B cell (primary cell): ENCODE measurements around the gene LRIF1. TPM values are rescaled to one million over a fixed set of nuclear protein-coding genes. Genes with fewer than 3 reads are reported as not detected.
A peak's percentile ranks its signal among the peaks of the same experiment; 100 is the strongest.

Experiments used
- ATAC-seq: fragments of 200-7000 bp; cut with Tn5 transposase; one replicate; pipeline ENCODE4 v1.10.0; 2021; ENCODE audit warnings: low read depth, mild to moderate bottlenecking, moderate number of reproducible peaks, moderate library complexity
- CTCF ChIA-PET: fragments of 350-600 bp; sonication (Branson Sonifier 250); formaldehyde crosslinking; loops from one replicate; lab custom pipeline; 2021; ENCODE audit warnings: antibody characterized with exemption, inconsistent platforms; lab: Charles Lee
- POLR2A ChIA-PET: fragments of 350-600 bp; sonication (Branson Sonifier 250); formaldehyde crosslinking; loops from one replicate; lab custom pipeline; 2021; ENCODE audit warnings: antibody characterized with exemption; lab: Charles Lee
- DNase-seq: peaks from one replicate; pipeline ENCODE4 v3.0.0; 2013
- H2AFZ ChIP-seq: 2 replicates; pipeline ENCODE4 v1.6.1; 2012; ENCODE audit warnings: mild to moderate bottlenecking, low read depth, low read length; ENCODE audit not compliant: insufficient read depth, poor library complexity, severe bottlenecking
- H3K27ac ChIP-seq, 2 donors: 1 replicate in 1 of 2; 2 replicates in 1 of 2; pipeline ENCODE4 v1.5.1; 2012 to 2013; ENCODE audit warnings: low read length in 2 of 2, mild to moderate bottlenecking in 2 of 2, moderate library complexity in 1 of 2
- H3K27me3 ChIP-seq, 4 experiments: fragments of 200-600 bp in 1 of 4; sonication (generic) in 1 of 4; replicated peaks in 1 of 4; 1 replicate in 2 of 4; 2 replicates in 2 of 4; pipeline versions ENCODE4 v1.6.1 to v1.7.0; 2013 to 2016; ENCODE audit warnings: low read length in 3 of 4, mild to moderate bottlenecking in 2 of 4, mixed read lengths in 1 of 4, moderate library complexity in 1 of 4; ENCODE audit not compliant: insufficient read depth in 4 of 4, control insufficient read depth in 3 of 4; ENCODE audit errors: control extremely low read depth in 1 of 4
- H3K36me3 ChIP-seq, 2 experiments: replicated peaks in 1 of 2; 1 replicate in 1 of 2; 2 replicates in 1 of 2; pipeline versions ENCODE4 v1.6.1 to v1.7.1; 2013; ENCODE audit warnings: low read length in 1 of 2; ENCODE audit not compliant: insufficient read depth in 2 of 2, control insufficient read depth in 1 of 2; ENCODE audit errors: control extremely low read depth in 1 of 2, extremely low read depth in 1 of 2
- H3K4me1 ChIP-seq, 2 donors: fragments of 200-600 bp in 1 of 2; sonication (generic) in 1 of 2; 1 replicate in 1 of 2; 2 replicates in 1 of 2; pipeline versions ENCODE4 v1.5.1 to v1.6.1; 2013 to 2017; ENCODE audit warnings: low read length in 2 of 2; ENCODE audit not compliant: control insufficient read depth in 2 of 2, insufficient read depth in 2 of 2
- H3K4me2 ChIP-seq: replicated peaks from 2 replicates; pipeline ENCODE3; 2012; ENCODE audit warnings: mild to moderate bottlenecking, low read depth, low read length; ENCODE audit not compliant: poor library complexity, severe bottlenecking
- H3K4me3 ChIP-seq, 5 experiments: fragments of 200-600 bp in 1 of 5; sonication (generic) in 1 of 5; 1 replicate in 3 of 5; 2 replicates in 2 of 5; pipeline versions ENCODE4 v1.5.1 to v1.7.0; 2011 to 2016; ENCODE audit warnings: low read length in 4 of 5, mild to moderate bottlenecking in 4 of 5, low read depth in 2 of 5, control low read depth in 1 of 5, moderate library complexity in 1 of 5; ENCODE audit not compliant: insufficient read depth in 1 of 5; ENCODE audit errors: control extremely low read depth in 1 of 5, extremely low read depth in 1 of 5
- H3K79me2 ChIP-seq: fragments of 200-600 bp; sonication (generic); one replicate; pipeline ENCODE4 v1.6.0; 2016; ENCODE audit warnings: low read length; ENCODE audit not compliant: control insufficient read depth, insufficient read depth
- H3K9ac ChIP-seq: fragments of 200-600 bp; sonication (generic); 2 replicates; pipeline ENCODE4 v1.6.1; 2017; ENCODE audit warnings: mild to moderate bottlenecking, low read length, moderate library complexity
- H3K9me3 ChIP-seq, 3 donors: one replicate each; pipeline versions ENCODE4 v1.6.1 to v1.7.1; 2013; ENCODE audit warnings: low read length in 2 of 3; ENCODE audit not compliant: control insufficient read depth in 2 of 3, insufficient read depth in 1 of 3; ENCODE audit errors: control extremely low read depth in 1 of 3
- H4K20me1 ChIP-seq: 2 replicates; pipeline ENCODE4 v1.6.0; 2012; ENCODE audit warnings: mild to moderate bottlenecking, low read length; ENCODE audit not compliant: insufficient read depth, control insufficient read depth, poor library complexity, severe bottlenecking
- H3K27ac Mint-ChIP-seq: one replicate; pipeline ENCODE4 v1.8.0; 2021; ENCODE audit warnings: mixed read lengths
- H3K27me3 Mint-ChIP-seq: one replicate; pipeline ENCODE4 v1.8.0; 2021; ENCODE audit warnings: mixed read lengths
- H3K4me1 Mint-ChIP-seq: one replicate; pipeline ENCODE4 v1.8.0; 2021; ENCODE audit warnings: mixed read lengths
- H3K4me3 Mint-ChIP-seq: one replicate; pipeline ENCODE4 v1.8.0; 2021; ENCODE audit warnings: mixed read lengths
- H3K9me3 Mint-ChIP-seq: one replicate; pipeline ENCODE4 v1.8.0; 2022; ENCODE audit warnings: mixed read lengths; ENCODE audit not compliant: insufficient read depth
- CTCF ChIP-seq: fragments of 200-600 bp; IDR thresholded peaks from one replicate; pipeline ENCODE4 v1.8.0; 2022; ENCODE audit warnings: antibody characterized with exemption, mild to moderate bottlenecking
- EZH2 ChIP-seq: IDR thresholded peaks from 2 replicates; pipeline ENCODE4 v1.6.1; 2012; ENCODE audit warnings: borderline replicate concordance, low read depth, mild to moderate bottlenecking, moderate library complexity, low read length; ENCODE audit not compliant: insufficient read depth, poor library complexity, severe bottlenecking
- WGBS: methylation state at CpG from one replicate; pipeline ENCODE4 v1.1.5; 2013; ENCODE audit warnings: missing lambda C conversion rate; ENCODE audit not compliant: insufficient coverage; 5-methylcytosine and 5-hydroxymethylcytosine counted together
- intact Hi-C: fragments of 100-400 bp; cut with micrococcal nuclease; formaldehyde crosslinking; loops from one replicate; pipeline ENCODE4 v1.10.0; 2022
- polyA plus RNA-seq: library from polyadenylated mRNA; depleted of rRNA; stranded (reverse); fragments of >200 nt; gene quantifications from 2 replicates; pipeline ENCODE4 v1.2.3, GENCODE V29; 2012
- total RNA-seq, 2 donors: library from RNA; stranded (reverse); fragments of 120-200 nt in 1 of 2; gene quantifications; 1 replicate in 1 of 2; 2 replicates in 1 of 2; pipeline versions ENCODE4 v1.2.3 to v1.2.4, GENCODE V29; 2013 to 2022

Gene LRIF1
- total and polyA plus RNA-seq, 2 donors (not counting 1 experiment from before 2014, with no cell fraction given), result 5.3 to 26.5 TPM

- Mint-ChIP-seq H3K9me3 (peaks cover 6% of the 10 kb centered on the region), H3K27ac (no peak overlapping the region), H3K4me1 (peaks cover 5% of the 10 kb centered on the region), H3K27me3 (no peaks in the 10 kb centered on the region), H3K4me3 (no peak overlapping the region)
- Histone ChIP-seq H3K4me1 (no peaks in the 10 kb centered on the region), H3K27me3 (no peaks in the 10 kb centered on the region), H3K4me3 (no peak overlapping the region), H3K79me2 (no peaks in the 10 kb centered on the region), H3K9ac (no peak overlapping the region), H3K9me3 (peaks cover 3 to 14% (median 12%) of the 10 kb centered on the region in 3 donors), H4K20me1 (no peaks in the 10 kb centered on the region), H2AFZ (no peak overlapping the region), H3K27ac (no peak overlapping the region), H3K4me2 (no peak overlapping the region), H3K36me3 (no peaks in the 10 kb centered on the region)
- ChIA-PET CTCF (no interaction called here), POLR2A (no interaction called here)
- ATAC-seq (no peak), DNase-seq (no peak)
- intact Hi-C loops, result no loop called here
- TF ChIP-seq CTCF (no peak), EZH2 (no peak)
Measured at GRCh38 chr1:110912784-110913183, 50.9 kb downstream of the LRIF1 start.

GRCh38 chr1:110903853-110904500 lies 59.7 kb downstream of the LRIF1 start:
- H3K27ac Mint-ChIP-seq, result peak overlapping the region; percentile 54
- intact Hi-C loops, result no loop called here
- Histone ChIP-seq H3K27me3 (no peaks in the 10 kb centered on the region), H3K36me3 (peaks cover 5 to 22% of the 10 kb centered on the region in 2 experiments), H3K4me3 (no peak overlapping the region), H3K27ac (peak overlapping the region in 1 of 2 donors; percentile 76), H4K20me1 (peaks cover 7% of the 10 kb centered on the region), H3K79me2 (no peaks in the 10 kb centered on the region), H3K4me2 (no peak overlapping the region), H3K9me3 (peaks cover 0 to 5% (median 4%) of the 10 kb centered on the region in 3 donors), H2AFZ (no peak overlapping the region), H3K4me1 (peaks cover 0 to 4% of the 10 kb centered on the region in 2 donors), H3K9ac (no peak overlapping the region)
- no peaks in the 10 kb centered on the region for H3K27me3 Mint-ChIP-seq
- WGBS, result 100% methylated on average over 3 of the region's 3 CpGs
- POLR2A ChIA-PET, result no interaction called here
- no peak for TF ChIP-seq CTCF
- no peak for TF ChIP-seq EZH2
- ATAC-seq (no peak), DNase-seq (no peak)
- peaks cover 5% of the 10 kb centered on the region for H3K9me3 Mint-ChIP-seq
- peaks cover 44% of the 10 kb centered on the region for H3K4me1 Mint-ChIP-seq
- CTCF ChIA-PET, result no interaction called here
- no peak overlapping the region for H3K4me3 Mint-ChIP-seq
